Mesendoderm (in vitro differentiated cells): ENCODE data around the gene ARHGAP1. TPM values are rescaled to one million over a fixed set of nuclear protein-coding genes. Genes with fewer than 3 reads are reported as not detected.
A peak's percentile ranks its signal among the peaks of the same experiment; 100 is the strongest.

Experiments used
- DNase-seq: peaks from one replicate; pipeline ENCODE4 v3.0.0; 2013
- H2AK5ac ChIP-seq: 2 replicates; pipeline ENCODE4 v1.6.1; 2013; ENCODE audit warnings: low read length, inconsistent platforms
- H2BK120ac ChIP-seq: 2 replicates; pipeline ENCODE4 v1.6.1; 2013; ENCODE audit warnings: low read depth, mild to moderate bottlenecking, low read length, moderate library complexity, mixed read lengths
- H2BK15ac ChIP-seq: replicated peaks from 2 replicates; pipeline ENCODE4 v1.6.1; 2013; ENCODE audit warnings: low read depth, mild to moderate bottlenecking, moderate library complexity
- H2BK5ac ChIP-seq: 2 replicates; pipeline ENCODE4 v1.6.1; 2013; ENCODE audit warnings: low read length, inconsistent platforms
- H3K18ac ChIP-seq: 2 replicates; pipeline ENCODE4 v1.6.1; 2013; ENCODE audit warnings: mild to moderate bottlenecking, low read length, mixed read lengths
- H3K23ac ChIP-seq: one replicate; pipeline ENCODE4 v1.6.1; 2013; ENCODE audit warnings: low read length
- H3K27ac ChIP-seq: 2 replicates; pipeline ENCODE4 v1.5.1; 2013; ENCODE audit warnings: low read depth, mild to moderate bottlenecking, inconsistent platforms, low read length, moderate library complexity
- H3K27me3 ChIP-seq: 2 replicates; pipeline ENCODE4 v1.6.1; 2013; ENCODE audit warnings: low read length, control low read depth, mild to moderate bottlenecking, inconsistent platforms; ENCODE audit not compliant: insufficient read depth, poor library complexity
- H3K36me3 ChIP-seq: 2 replicates; pipeline ENCODE4 v1.6.1; 2013; ENCODE audit warnings: low read length, inconsistent platforms; ENCODE audit not compliant: control insufficient read depth, insufficient read depth
- H3K4ac ChIP-seq: one replicate; pipeline ENCODE4 v1.6.1; 2013; ENCODE audit warnings: low read depth, mild to moderate bottlenecking, low read length, moderate library complexity
- H3K4me1 ChIP-seq: 2 replicates; pipeline ENCODE4 v1.6.1; 2013; ENCODE audit warnings: low read depth, low read length, inconsistent platforms; ENCODE audit not compliant: control insufficient read depth
- H3K4me2 ChIP-seq: 2 replicates; pipeline ENCODE4 v1.6.1; 2013; ENCODE audit warnings: low read length
- H3K4me3 ChIP-seq: 2 replicates; pipeline ENCODE4 v1.5.1; 2013; ENCODE audit warnings: mild to moderate bottlenecking, low read length
- H3K56ac ChIP-seq: one replicate; pipeline ENCODE4 v1.6.1; 2013; ENCODE audit warnings: low read length
- H3K79me1 ChIP-seq: 2 replicates; pipeline ENCODE4 v1.6.1; 2013; ENCODE audit warnings: low read length, inconsistent platforms
- H3K79me2 ChIP-seq: 2 replicates; pipeline ENCODE4 v1.6.1; 2013; ENCODE audit warnings: mild to moderate bottlenecking, low read length; ENCODE audit not compliant: control insufficient read depth, insufficient read depth
- H3K9ac ChIP-seq: 2 replicates; pipeline ENCODE4 v1.6.1; 2013; ENCODE audit warnings: low read length, inconsistent platforms
- H4K5ac ChIP-seq: one replicate; pipeline ENCODE4 v1.6.1; 2013; ENCODE audit warnings: low read length
- H4K8ac ChIP-seq: one replicate; pipeline ENCODE4 v1.6.1; 2013; ENCODE audit warnings: low read depth, mild to moderate bottlenecking, control low read depth, low read length, moderate library complexity
- WGBS: extraction: QIAGEN DNeasy Blood & Tissue Kit; methylation state at CpG from one replicate; pipeline ENCODE4 v1.1.7; 2013; ENCODE audit warnings: low lambda C conversion rate, missing lambda C conversion rate; ENCODE audit not compliant: insufficient coverage; ENCODE audit errors: extremely low coverage; 5-methylcytosine and 5-hydroxymethylcytosine counted together
- polyA plus RNA-seq, 2 experiments: library from polyadenylated mRNA; stranded (reverse); fragments of 200-250 nt; gene quantifications; one replicate each; pipeline ENCODE4 v1.2.3, GENCODE V29; 2013

The ARHGAP1 gene
- polyA plus RNA-seq (2013, experiment 1 of 2), result 42.0 TPM
- polyA plus RNA-seq (2013, experiment 2 of 2), result 42.6 TPM

GRCh38 chr11:46700241-46701077 lies at the start of gene ARHGAP1, which contains the start of gene ZNF408:
Gene ARHGAP1 (minus strand): TSS chr11:46700619. CDS start chr11:46696107, 4,512 bp downstream.
Gene ZNF408 (plus strand): TSS chr11:46701031. CDS start chr11:46701048, 17 bp downstream.
- WGBS, result no CpG with 5 or more reads among the region's 44 CpGs
- H4K5ac ChIP-seq, result no peak within 1 kb of the TSS
- H2AK5ac ChIP-seq, result no peak within 1 kb of the TSS

GRCh38 chr11:46747150-46747549 lies 46.7 kb upstream of the ARHGAP1 start:
- no CpG with 5 or more reads among the region's 6 CpGs for WGBS
- Histone ChIP-seq H3K4me1 (no peaks in the 10 kb centered on the region), H3K4me3 (no peak overlapping the region), H4K5ac (no peak overlapping the region), H2BK120ac (no peak overlapping the region), H3K79me2 (no peaks in the 10 kb centered on the region), H3K4me2 (no peak overlapping the region), H3K18ac (no peak overlapping the region), H2AK5ac (no peak overlapping the region), H3K36me3 (peaks cover 27% of the 10 kb centered on the region), H4K8ac (no peak overlapping the region), H3K27ac (no peak overlapping the region), H3K56ac (no peak overlapping the region), H3K23ac (no peak overlapping the region), H2BK5ac (no peak overlapping the region), H3K4ac (no peak overlapping the region), H3K27me3 (no peaks in the 10 kb centered on the region), H2BK15ac (no peak overlapping the region), H3K79me1 (no peaks in the 10 kb centered on the region), H3K9ac (no peak overlapping the region)
- no peak for DNase-seq

More at GRCh38 chr11:46700241-46701077, at the start of gene ARHGAP1, which contains the start of gene ZNF408:
- Histone ChIP-seq H3K18ac (peak within 1 kb of the TSS; percentile 94), H3K9ac (peak within 1 kb of the TSS; percentile 85), H3K23ac (no peak within 1 kb of the TSS), H3K4me1 (peaks cover 2% of the 10 kb centered on the region), H3K4me2 (peak within 1 kb of the TSS; percentile 83), H4K8ac (peak within 1 kb of the TSS; percentile 90), H3K4ac (peak within 1 kb of the TSS; percentile 78), H3K79me2 (peaks cover 16% of the 10 kb centered on the region), H3K27me3 (no peaks in the 10 kb centered on the region), H3K4me3 (peak within 1 kb of the TSS; percentile 82), H3K56ac (peak within 1 kb of the TSS; percentile 94), H3K36me3 (peaks cover 15% of the 10 kb centered on the region), H2BK5ac (peak within 1 kb of the TSS; percentile 92), H3K79me1 (peaks cover 15% of the 10 kb centered on the region), H2BK120ac (peak within 1 kb of the TSS; percentile 95), H2BK15ac (no peak within 1 kb of the TSS), H3K27ac (peak within 1 kb of the TSS; percentile 94)
- peak; percentile 99 for DNase-seq

- Histone ChIP-seq H3K36me3 (peaks cover 32% of the 10 kb centered on the region), H3K4ac (no peak overlapping the region), H3K27ac (no peak overlapping the region), H4K5ac (no peak overlapping the region), H4K8ac (no peak overlapping the region), H2BK5ac (no peak overlapping the region), H3K27me3 (no peaks in the 10 kb centered on the region), H3K79me1 (no peaks in the 10 kb centered on the region), H3K4me3 (no peak overlapping the region), H2BK120ac (no peak overlapping the region), H3K79me2 (no peaks in the 10 kb centered on the region), H2AK5ac (no peak overlapping the region), H3K23ac (no peak overlapping the region), H3K18ac (no peak overlapping the region), H3K56ac (no peak overlapping the region), H2BK15ac (no peak overlapping the region), H3K9ac (no peak overlapping the region), H3K4me1 (no peaks in the 10 kb centered on the region), H3K4me2 (no peak overlapping the region)
- WGBS, result no CpG with 5 or more reads among the region's 3 CpGs
- DNase-seq, result no peak
Measured at GRCh38 chr11:46745995-46746394, 45.6 kb upstream of the ARHGAP1 start.

GRCh38 chr11:46745328-46745727 lies 44.9 kb upstream of the ARHGAP1 start:
- H4K8ac ChIP-seq, result no peak overlapping the region
- no peak overlapping the region for H3K18ac ChIP-seq
- H3K79me1 ChIP-seq, result no peaks in the 10 kb centered on the region
- H3K36me3 ChIP-seq, result peaks cover 28% of the 10 kb centered on the region
- no peak for DNase-seq
- no peak overlapping the region for H2BK5ac ChIP-seq
- H3K56ac ChIP-seq, result no peak overlapping the region
- H2BK15ac ChIP-seq, result no peak overlapping the region
- H3K4me3 ChIP-seq, result no peak overlapping the region
- no peaks in the 10 kb centered on the region for H3K27me3 ChIP-seq
- H3K4me1 ChIP-seq, result no peaks in the 10 kb centered on the region
- WGBS, result no CpG with 5 or more reads among the region's 1 CpG
- no peaks in the 10 kb centered on the region for H3K79me2 ChIP-seq
- no peak overlapping the region for H3K9ac ChIP-seq
- H2BK120ac ChIP-seq, result no peak overlapping the region
- no peak overlapping the region for H3K27ac ChIP-seq
- H4K5ac ChIP-seq, result no peak overlapping the region
- H3K4ac ChIP-seq, result no peak overlapping the region
- H2AK5ac ChIP-seq, result no peak overlapping the region
- H3K23ac ChIP-seq, result no peak overlapping the region
- H3K4me2 ChIP-seq, result no peak overlapping the region

GRCh38 chr11:46743693-46744339 lies 43.4 kb upstream of the ARHGAP1 start:
- Histone ChIP-seq H3K18ac (no peak overlapping the region), H2AK5ac (no peak overlapping the region), H3K56ac (no peak overlapping the region), H4K5ac (no peak overlapping the region), H3K9ac (no peak overlapping the region), H3K23ac (no peak overlapping the region), H3K79me2 (no peaks in the 10 kb centered on the region), H2BK5ac (no peak overlapping the region), H3K27me3 (no peaks in the 10 kb centered on the region), H3K4me3 (no peak overlapping the region), H3K4me1 (no peaks in the 10 kb centered on the region), H3K79me1 (no peaks in the 10 kb centered on the region), H2BK15ac (no peak overlapping the region), H3K4ac (no peak overlapping the region), H3K36me3 (peaks cover 24% of the 10 kb centered on the region), H3K27ac (no peak overlapping the region), H3K4me2 (no peak overlapping the region), H4K8ac (no peak overlapping the region), H2BK120ac (no peak overlapping the region)
- no peak for DNase-seq
- no CpG with 5 or more reads among the region's 10 CpGs for WGBS
